ENCODE measurements around the gene STXBP5. TPM values are rescaled to one million over a fixed set of nuclear protein-coding genes. Genes with fewer than 3 reads are reported as not detected.

Gene STXBP5
- polyA plus RNA-seq, 4 donors = 12.6 to 18.0 (median 15.5) TPM

GRCh38 chr6:147207837-147208754 is 3.9 kb downstream of the STXBP5 start:
- no peak for DNase-seq (ENCODE audit: low read depth in 4 of 4, low spot score in 2 of 4)

- no peak for DNase-seq (ENCODE audit: low read depth in 4 of 4, low spot score in 2 of 4)
Measured at GRCh38 chr6:147209762-147210449, 5.7 kb downstream of the STXBP5 start.

- no peak for DNase-seq (ENCODE audit: low read depth in 4 of 4, low spot score in 2 of 4)
Measured at GRCh38 chr6:147211349-147211748, 7.1 kb downstream of the STXBP5 start.

GRCh38 chr6:147211831-147212230 is 7.6 kb downstream of the STXBP5 start:
- no peak for DNase-seq (ENCODE audit: low read depth in 4 of 4, low spot score in 2 of 4)

GRCh38 chr6:147212622-147213021 is 8.4 kb downstream of the STXBP5 start:
- no peak for DNase-seq (ENCODE audit: low read depth in 4 of 4, low spot score in 2 of 4)

GRCh38 chr6:147213772-147214171 is 9.6 kb downstream of the STXBP5 start:
- DNase-seq (ENCODE audit: low read depth in 4 of 4, low spot score in 2 of 4) = no peak

- DNase-seq (ENCODE audit: low read depth in 4 of 4, low spot score in 2 of 4) = no peak
Measured at GRCh38 chr6:147214248-147215227, 10.3 kb downstream of the STXBP5 start.

GRCh38 chr6:147216915-147217314 is 12.7 kb downstream of the STXBP5 start:
- DNase-seq (ENCODE audit: low read depth in 4 of 4, low spot score in 2 of 4) = no peak

- DNase-seq (ENCODE audit: low read depth in 4 of 4, low spot score in 2 of 4) = no peak
Measured at GRCh38 chr6:147217840-147218404, 13.7 kb downstream of the STXBP5 start.

GRCh38 chr6:147218797-147219196 is 14.6 kb downstream of the STXBP5 start:
- DNase-seq (ENCODE audit: low read depth in 4 of 4, low spot score in 2 of 4) = no peak

- DNase-seq (ENCODE audit: low read depth in 4 of 4, low spot score in 2 of 4) = no peak
Measured at GRCh38 chr6:147219463-147219862, 15.2 kb downstream of the STXBP5 start.

- no peak for DNase-seq (ENCODE audit: low read depth in 4 of 4, low spot score in 2 of 4)
Measured at GRCh38 chr6:147220345-147220744, 16.1 kb downstream of the STXBP5 start.

GRCh38 chr6:147221739-147222138 is 17.5 kb downstream of the STXBP5 start:
- no peak for DNase-seq (ENCODE audit: low read depth in 4 of 4, low spot score in 2 of 4)

- DNase-seq (ENCODE audit: low read depth in 4 of 4, low spot score in 2 of 4) = no peak
Measured at GRCh38 chr6:147222160-147222838, 18.1 kb downstream of the STXBP5 start.

- no peak for DNase-seq (ENCODE audit: low read depth in 4 of 4, low spot score in 2 of 4)
Measured at GRCh38 chr6:147223736-147224135, 19.5 kb downstream of the STXBP5 start.

- DNase-seq (ENCODE audit: low read depth in 4 of 4, low spot score in 2 of 4) = no peak
Measured at GRCh38 chr6:147226163-147226724, 22.0 kb downstream of the STXBP5 start.

GRCh38 chr6:147226877-147227276 is 22.7 kb downstream of the STXBP5 start:
- no peak for DNase-seq (ENCODE audit: low read depth in 4 of 4, low spot score in 2 of 4)

- DNase-seq (ENCODE audit: low read depth in 4 of 4, low spot score in 2 of 4) = no peak
Measured at GRCh38 chr6:147227770-147228320, 23.6 kb downstream of the STXBP5 start.

- DNase-seq (ENCODE audit: low read depth in 4 of 4, low spot score in 2 of 4) = no peak
Measured at GRCh38 chr6:147231589-147231988, 27.4 kb downstream of the STXBP5 start.
